DND-41 (cell line): Measurements from ENCODE around the gene PPP2R1A.

Experiments
- EZH2 ChIP-seq: IDR thresholded peaks from 3 replicates; pipeline ENCODE4 v1.6.1; 2012; ENCODE audit warnings: borderline replicate concordance, low read depth, mild to moderate bottlenecking, moderate library complexity, low read length, inconsistent platforms; ENCODE audit not compliant: severe bottlenecking
- TF ChIP-seq, protein P1 (sequence below): IDR thresholded peaks from 2 replicates; pipeline ENCODE4 v1.5.1; 2012; ENCODE audit warnings: borderline replicate concordance, low read length, moderate library complexity, mild to moderate bottlenecking; ENCODE audit not compliant: poor library complexity, severe bottlenecking; ENCODE audit errors: extremely low read depth

DNA sequence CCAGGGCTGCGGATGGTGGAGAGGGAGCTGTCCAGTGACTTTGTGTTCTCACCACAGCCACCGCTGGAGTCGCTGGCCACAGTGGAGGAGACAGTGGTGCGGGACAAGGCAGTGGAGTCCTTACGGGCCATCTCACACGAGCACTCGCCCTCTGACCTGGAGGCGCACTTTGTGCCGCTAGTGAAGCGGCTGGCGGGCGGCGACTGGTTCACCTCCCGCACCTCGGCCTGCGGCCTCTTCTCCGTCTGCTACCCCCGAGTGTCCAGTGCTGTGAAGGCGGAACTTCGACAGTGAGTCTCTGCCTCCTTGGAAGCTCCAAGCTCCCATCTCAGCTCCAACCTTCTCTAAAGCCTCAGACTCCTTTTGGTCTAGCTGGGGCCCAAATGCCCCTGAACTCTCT is 21.4 kb downstream of the PPP2R1A start:
- TF ChIP-seq, protein P1, sequence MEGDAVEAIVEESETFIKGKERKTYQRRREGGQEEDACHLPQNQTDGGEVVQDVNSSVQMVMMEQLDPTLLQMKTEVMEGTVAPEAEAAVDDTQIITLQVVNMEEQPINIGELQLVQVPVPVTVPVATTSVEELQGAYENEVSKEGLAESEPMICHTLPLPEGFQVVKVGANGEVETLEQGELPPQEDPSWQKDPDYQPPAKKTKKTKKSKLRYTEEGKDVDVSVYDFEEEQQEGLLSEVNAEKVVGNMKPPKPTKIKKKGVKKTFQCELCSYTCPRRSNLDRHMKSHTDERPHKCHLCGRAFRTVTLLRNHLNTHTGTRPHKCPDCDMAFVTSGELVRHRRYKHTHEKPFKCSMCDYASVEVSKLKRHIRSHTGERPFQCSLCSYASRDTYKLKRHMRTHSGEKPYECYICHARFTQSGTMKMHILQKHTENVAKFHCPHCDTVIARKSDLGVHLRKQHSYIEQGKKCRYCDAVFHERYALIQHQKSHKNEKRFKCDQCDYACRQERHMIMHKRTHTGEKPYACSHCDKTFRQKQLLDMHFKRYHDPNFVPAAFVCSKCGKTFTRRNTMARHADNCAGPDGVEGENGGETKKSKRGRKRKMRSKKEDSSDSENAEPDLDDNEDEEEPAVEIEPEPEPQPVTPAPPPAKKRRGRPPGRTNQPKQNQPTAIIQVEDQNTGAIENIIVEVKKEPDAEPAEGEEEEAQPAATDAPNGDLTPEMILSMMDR = no peak
- no peak for TF ChIP-seq EZH2
